Naive thymus-derived CD4-positive, alpha-beta T cell (primary cell): ENCODE results near the gene KCNQ5. TPM values are rescaled to one million over a fixed set of nuclear protein-coding genes. Genes with fewer than 3 reads are reported as not detected.

Experiments
- ATAC-seq: fragments of 150-1000 bp; cut with Tn5 transposase; 2 replicates; pipeline ENCODE4 v1.10.0; 2021; ENCODE audit warnings: mild to moderate bottlenecking, moderate library complexity
- CTCF ChIA-PET: fragments of 350-600 bp; sonication (Branson Sonifier 250); formaldehyde crosslinking; loops from one replicate; lab custom pipeline; 2021; ENCODE audit warnings: antibody characterized with exemption; lab: Charles Lee
- POLR2A ChIA-PET: fragments of 350-600 bp; sonication (Branson Sonifier 250); formaldehyde crosslinking; loops from one replicate; lab custom pipeline; 2021; ENCODE audit warnings: antibody characterized with exemption, inconsistent platforms; lab: Charles Lee
- DNase-seq, 9 donors: peaks; one replicate each; pipeline versions ENCODE4 v3.0.0 to v3.0.0-alpha.2; 2020 to 2022; ENCODE audit warnings: mixed read lengths in 1 of 9
- H3K27ac ChIP-seq: one replicate; pipeline ENCODE4 v1.7.0; 2013; ENCODE audit warnings: mild to moderate bottlenecking, low read depth, low read length, moderate library complexity
- H3K27me3 ChIP-seq, 2 donors: one replicate each; pipeline ENCODE4 v1.7.0; 2013; ENCODE audit warnings: low read length in 2 of 2, mild to moderate bottlenecking in 2 of 2, moderate library complexity in 2 of 2; ENCODE audit not compliant: control insufficient read depth in 2 of 2, insufficient read depth in 2 of 2
- H3K36me3 ChIP-seq, 3 experiments: 1 replicate in 2 of 3; 2 replicates in 1 of 3; pipeline ENCODE4 v1.7.0; 2013; ENCODE audit warnings: low read length in 3 of 3, mild to moderate bottlenecking in 3 of 3, moderate library complexity in 1 of 3; ENCODE audit not compliant: insufficient read depth in 3 of 3, control insufficient read depth in 2 of 3
- H3K4me1 ChIP-seq, 2 donors: one replicate each; pipeline ENCODE4 v1.7.0; 2013; ENCODE audit warnings: low read length in 2 of 2, mild to moderate bottlenecking in 2 of 2, moderate library complexity in 1 of 2; ENCODE audit not compliant: control insufficient read depth in 2 of 2, insufficient read depth in 2 of 2
- H3K4me3 ChIP-seq: 2 replicates; pipeline ENCODE4 v1.7.0; 2013; ENCODE audit warnings: mild to moderate bottlenecking, low read length
- H3K9me3 ChIP-seq, 3 experiments: 1 replicate in 2 of 3; 2 replicates in 1 of 3; pipeline ENCODE4 v1.7.0; 2013; ENCODE audit warnings: low read length in 3 of 3; ENCODE audit not compliant: control insufficient read depth in 2 of 3
- H3K27ac Mint-ChIP-seq, 9 donors: one replicate each; pipeline ENCODE4 v1.8.0; 2020 to 2022; ENCODE audit warnings: mixed read lengths in 9 of 9, mild to moderate bottlenecking in 8 of 9, moderate library complexity in 5 of 9, inconsistent platforms in 2 of 9
- H3K27me3 Mint-ChIP-seq, 5 donors: one replicate each; pipeline ENCODE4 v1.8.0; 2021 to 2022; ENCODE audit warnings: mixed read lengths in 5 of 5, mild to moderate bottlenecking in 1 of 5
- H3K36me3 Mint-ChIP-seq, 5 donors: one replicate each; pipeline ENCODE4 v1.8.0; 2020 to 2022; ENCODE audit warnings: mixed read lengths in 5 of 5, mild to moderate bottlenecking in 3 of 5, inconsistent platforms in 1 of 5
- H3K4me1 Mint-ChIP-seq, 7 donors: one replicate each; pipeline ENCODE4 v1.8.0; 2020 to 2022; ENCODE audit warnings: mixed read lengths in 7 of 7, mild to moderate bottlenecking in 3 of 7, inconsistent platforms in 1 of 7
- H3K4me3 Mint-ChIP-seq, 10 donors: one replicate each; pipeline ENCODE4 v1.8.0; 2020 to 2022; ENCODE audit warnings: mild to moderate bottlenecking in 10 of 10, mixed read lengths in 10 of 10, moderate library complexity in 6 of 10, inconsistent platforms in 2 of 10
- H3K9me3 Mint-ChIP-seq, 11 donors: one replicate each; pipeline ENCODE4 v1.8.0; 2020 to 2022; ENCODE audit warnings: mixed read lengths in 11 of 11, mild to moderate bottlenecking in 4 of 11, inconsistent platforms in 1 of 11, moderate library complexity in 1 of 11
- intact Hi-C, 2 donors: fragments of 100-400 bp; cut with micrococcal nuclease; formaldehyde crosslinking; loops; one replicate each; pipeline ENCODE4 v1.15.1; 2023
- polyA plus RNA-seq, 2 donors: library from polyadenylated mRNA; unstranded; fragments of 300-500 nt; fragmentation: Illumina TruSeq; gene quantifications; one replicate each; pipeline ENCODE4 v1.2.3, GENCODE V29; 2021
- total RNA-seq, 6 experiments: library from RNA in 5 of 6; stranded (reverse) in 5 of 6; gene quantifications; 1 replicate in 5 of 6; 2 replicates in 1 of 6; pipeline ENCODE4 v1.2.3 and lab custom pipeline; 2021 to 2026

Gene KCNQ5
- total and polyA plus RNA-seq, 7 experiments from 2014 or later = 2.3 to 18.3 (median 7.2) TPM

DNA sequence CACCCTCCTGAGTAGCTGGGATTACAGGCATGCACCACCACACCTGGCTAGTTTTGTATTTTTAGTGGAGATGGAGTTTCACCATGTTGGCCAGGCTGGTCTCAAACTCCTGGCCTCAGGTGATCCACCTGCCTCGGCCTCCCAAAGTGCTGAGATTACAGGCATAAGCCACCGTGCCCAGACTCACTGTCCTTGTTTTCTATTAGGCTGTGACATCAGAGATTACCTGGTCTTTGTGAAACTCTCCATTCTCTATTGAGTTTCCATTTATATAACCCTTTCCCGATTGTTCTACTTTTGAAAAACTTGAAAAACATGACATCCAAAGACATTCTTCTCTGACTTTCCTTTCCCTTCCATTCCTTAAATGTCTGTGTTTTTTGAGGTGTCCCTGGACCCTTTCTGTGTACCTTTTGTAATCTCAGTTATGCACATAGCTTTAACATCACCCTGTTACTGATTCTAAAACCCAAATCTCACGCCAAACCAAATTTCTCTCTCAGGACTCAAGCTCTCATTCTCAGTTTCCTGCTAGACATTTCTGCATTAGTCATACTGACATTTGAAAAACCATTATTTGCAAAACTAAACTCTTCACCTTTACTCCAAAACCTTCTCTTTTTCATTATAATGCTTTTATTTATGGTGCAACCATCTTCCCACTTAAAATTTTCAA lies 466.4 kb downstream of the KCNQ5 start:
- Histone ChIP-seq H3K27me3 (no peaks in the 10 kb centered on the region), H3K36me3 (no peaks in the 10 kb centered on the region), H3K27ac (no peak overlapping the region), H3K4me1 (no peaks in the 10 kb centered on the region), H3K9me3 (no peaks in the 10 kb centered on the region), H3K4me3 (no peak overlapping the region)
- CTCF ChIA-PET = no interaction called here
- no peaks in the 10 kb centered on the region for H3K27me3 Mint-ChIP-seq
- DNase-seq = no peak
- peaks cover 0 to 27% (median 9%) of the 10 kb centered on the region in 11 donors for H3K9me3 Mint-ChIP-seq
- ATAC-seq = no peak
- H3K36me3 Mint-ChIP-seq = peaks cover 0 to 57% (median 37%) of the 10 kb centered on the region in 5 donors
- peaks cover 0 to 2% (median 0%) of the 10 kb centered on the region in 7 donors for H3K4me1 Mint-ChIP-seq
- no peak overlapping the region for H3K27ac Mint-ChIP-seq
- H3K4me3 Mint-ChIP-seq = no peak overlapping the region
- POLR2A ChIA-PET = no interaction called here
- intact Hi-C loops = no loop called here

DNA sequence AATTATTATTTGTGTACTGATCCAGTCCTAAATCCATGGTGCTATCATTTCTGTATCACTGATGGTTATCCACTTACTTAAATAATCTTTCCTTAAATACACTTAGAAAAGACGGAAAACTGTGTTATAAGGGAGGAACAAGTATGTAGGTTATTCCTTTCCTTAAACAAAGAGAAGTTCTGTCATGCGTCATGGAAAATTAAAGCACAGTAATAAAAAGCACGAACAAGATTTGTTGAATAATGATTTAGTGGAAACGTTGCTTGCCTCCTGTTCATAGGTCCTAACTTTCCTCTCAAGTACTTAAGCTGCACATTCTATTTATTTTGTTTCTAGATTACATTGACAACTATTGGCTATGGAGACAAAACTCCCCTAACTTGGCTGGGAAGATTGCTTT lies 483.1 kb downstream of the KCNQ5 start:
- Histone ChIP-seq H3K27me3 (no peaks in the 10 kb centered on the region), H3K27ac (no peak overlapping the region), H3K36me3 (no peaks in the 10 kb centered on the region), H3K4me1 (no peaks in the 10 kb centered on the region), H3K4me3 (no peak overlapping the region), H3K9me3 (peaks cover 0 to 2% (median 0%) of the 10 kb centered on the region in 3 experiments)
- DNase-seq = no peak
- Mint-ChIP-seq H3K4me1 (no peaks in the 10 kb centered on the region), H3K4me3 (no peak overlapping the region), H3K9me3 (peaks cover 0 to 23% (median 4%) of the 10 kb centered on the region in 11 donors), H3K27me3 (no peaks in the 10 kb centered on the region), H3K27ac (no peak overlapping the region), H3K36me3 (peaks cover 0 to 5% (median 2%) of the 10 kb centered on the region in 5 donors)
- no peak for ATAC-seq
- POLR2A ChIA-PET = no interaction called here
- CTCF ChIA-PET = no interaction called here
- intact Hi-C loops = no loop called here

DNA sequence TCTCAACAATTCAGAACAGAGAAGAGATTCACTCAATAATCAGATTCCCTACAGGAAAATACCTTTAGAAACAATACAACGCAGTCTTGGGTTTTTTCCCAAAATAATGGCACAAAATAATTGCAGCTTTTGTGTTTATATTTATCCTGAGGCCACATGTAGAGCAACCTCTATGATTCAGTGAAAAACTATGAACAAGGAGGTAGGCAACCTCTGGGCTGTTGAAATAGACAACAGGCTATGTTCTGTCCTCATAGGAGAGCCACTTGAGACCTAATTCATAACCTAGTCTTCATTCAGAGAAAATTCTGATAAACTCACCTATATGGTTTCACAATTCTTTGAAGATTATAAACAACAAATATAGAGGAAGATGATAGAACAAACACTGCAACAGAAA lies 485.2 kb downstream of the KCNQ5 start:
- ChIA-PET CTCF (no interaction called here), POLR2A (no interaction called here)
- H3K9me3 Mint-ChIP-seq = peaks cover 0 to 8% (median 2%) of the 10 kb centered on the region in 11 donors
- H3K27ac Mint-ChIP-seq = no peak overlapping the region
- H3K4me1 ChIP-seq = no peaks in the 10 kb centered on the region
- no peaks in the 10 kb centered on the region for H3K27me3 Mint-ChIP-seq
- H3K36me3 Mint-ChIP-seq = peaks cover 0 to 11% (median 5%) of the 10 kb centered on the region in 5 donors
- peaks cover 0 to 2% (median 0%) of the 10 kb centered on the region in 3 experiments for H3K9me3 ChIP-seq
- H3K36me3 ChIP-seq = no peaks in the 10 kb centered on the region
- H3K4me3 ChIP-seq = no peak overlapping the region
- DNase-seq = no peak
- no peak overlapping the region for H3K27ac ChIP-seq
- no peaks in the 10 kb centered on the region for H3K27me3 ChIP-seq
- intact Hi-C loops = no loop called here
- H3K4me1 Mint-ChIP-seq = no peaks in the 10 kb centered on the region
- no peak for ATAC-seq
- no peak overlapping the region for H3K4me3 Mint-ChIP-seq

DNA sequence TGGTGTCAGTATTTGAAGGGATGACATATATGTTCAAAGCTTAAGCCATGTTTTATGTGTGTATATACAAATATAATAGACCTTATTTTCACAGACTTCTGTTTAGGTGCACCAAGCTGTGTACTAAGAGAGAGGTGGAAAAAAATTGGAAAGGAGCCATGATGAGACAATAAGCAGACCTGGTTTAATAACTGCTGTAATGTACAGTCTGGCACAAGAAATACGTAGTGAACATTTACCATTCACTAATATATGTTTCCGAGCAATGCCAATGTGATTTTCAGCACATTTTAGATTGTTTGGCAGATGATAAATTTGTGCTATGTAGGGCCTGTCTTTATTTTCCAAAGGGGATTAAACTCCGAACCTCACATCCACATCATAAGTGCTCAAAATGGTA lies 487.1 kb downstream of the KCNQ5 start:
- intact Hi-C loops = no loop called here
- Histone ChIP-seq H3K9me3 (no peaks in the 10 kb centered on the region), H3K27me3 (no peaks in the 10 kb centered on the region), H3K36me3 (no peaks in the 10 kb centered on the region), H3K4me1 (no peaks in the 10 kb centered on the region), H3K4me3 (no peak overlapping the region), H3K27ac (no peak overlapping the region)
- Mint-ChIP-seq H3K9me3 (peaks cover 0 to 1% (median 0%) of the 10 kb centered on the region in 11 donors), H3K4me1 (no peaks in the 10 kb centered on the region), H3K4me3 (no peak overlapping the region), H3K36me3 (peaks cover 0 to 21% (median 13%) of the 10 kb centered on the region in 5 donors), H3K27me3 (no peaks in the 10 kb centered on the region), H3K27ac (no peak overlapping the region)
- ATAC-seq (no peak), DNase-seq (no peak)
- ChIA-PET POLR2A (no interaction called here), CTCF (no interaction called here)

DNA sequence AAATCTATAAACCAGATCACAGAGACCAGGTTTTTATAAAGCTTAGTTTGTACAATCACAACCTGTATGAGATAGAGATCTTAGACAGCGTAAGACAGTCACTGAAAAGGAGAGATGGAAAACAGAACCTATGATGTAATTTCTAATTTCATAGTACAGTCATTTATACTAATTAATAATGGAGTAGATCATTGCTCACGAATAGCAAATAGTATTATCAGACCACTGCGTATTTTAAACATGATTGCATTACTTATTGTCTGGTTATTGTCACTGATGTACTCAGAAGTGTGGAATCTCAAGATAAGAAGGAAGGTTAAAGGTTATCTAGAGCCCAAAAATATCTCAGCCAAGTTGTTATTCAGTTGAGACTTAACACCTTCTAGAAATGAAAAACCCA lies 487.8 kb downstream of the KCNQ5 start:
- H3K4me1 Mint-ChIP-seq = no peaks in the 10 kb centered on the region
- CTCF ChIA-PET = interaction anchor here (0.6 kb wide), 1 partner anchor 493 kb away, joined by 3 read pairs; no protein-coding TSS in a partner anchor
- intact Hi-C loops = no loop called here

DNA sequence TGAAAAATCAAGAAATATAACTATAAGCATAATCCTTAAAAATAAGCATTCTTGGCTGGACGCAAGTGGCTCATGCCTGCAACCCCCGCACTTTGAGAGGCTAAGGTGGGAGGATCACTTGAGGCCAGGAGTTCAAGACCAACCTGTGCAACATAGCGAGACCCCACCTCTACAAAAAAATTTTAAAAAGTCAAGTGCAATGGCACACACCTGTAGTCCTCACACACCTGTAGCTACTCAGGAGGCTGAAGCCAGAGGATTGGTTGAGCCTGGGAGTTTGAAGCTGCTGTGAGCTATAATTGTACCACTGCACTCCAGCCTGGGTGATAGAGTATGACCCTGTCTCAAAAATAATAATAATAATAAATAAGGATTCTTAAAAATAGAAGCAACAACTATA lies 494.5 kb downstream of the KCNQ5 start:
- Mint-ChIP-seq H3K4me3 (no peak overlapping the region), H3K36me3 (peaks cover 0 to 42% (median 24%) of the 10 kb centered on the region in 5 donors), H3K9me3 (no peaks in the 10 kb centered on the region), H3K27me3 (no peaks in the 10 kb centered on the region), H3K27ac (no peak overlapping the region), H3K4me1 (no peaks in the 10 kb centered on the region)
- DNase-seq (no peak), ATAC-seq (no peak)
- CTCF ChIA-PET = interaction anchor here (1.9 kb wide), 1 partner anchor 14 kb away, joined by 8 read pairs; no protein-coding TSS in a partner anchor
- H3K4me1 ChIP-seq = no peaks in the 10 kb centered on the region
- no peak overlapping the region for H3K4me3 ChIP-seq
- no peaks in the 10 kb centered on the region for H3K27me3 ChIP-seq
- no peaks in the 10 kb centered on the region for H3K36me3 ChIP-seq
- intact Hi-C loops = no loop called here
- POLR2A ChIA-PET = no interaction called here
- no peaks in the 10 kb centered on the region for H3K9me3 ChIP-seq
- no peak overlapping the region for H3K27ac ChIP-seq

More for the DNA sequence above, 487.8 kb downstream of the KCNQ5 start:
- Histone ChIP-seq H3K27ac (no peak overlapping the region), H3K27me3 (no peaks in the 10 kb centered on the region), H3K4me1 (no peaks in the 10 kb centered on the region), H3K9me3 (no peaks in the 10 kb centered on the region), H3K4me3 (no peak overlapping the region), H3K36me3 (no peaks in the 10 kb centered on the region)
- no peak for ATAC-seq
- peaks cover 0 to 26% (median 13%) of the 10 kb centered on the region in 5 donors for H3K36me3 Mint-ChIP-seq
- H3K27me3 Mint-ChIP-seq = no peaks in the 10 kb centered on the region
- no peak for DNase-seq
- H3K4me3 Mint-ChIP-seq = no peak overlapping the region
- H3K9me3 Mint-ChIP-seq = no peaks in the 10 kb centered on the region
- H3K27ac Mint-ChIP-seq = peak overlapping the region in 1 of 9 donors; percentile 4
- POLR2A ChIA-PET = no interaction called here
